H1 (cell line): ENCODE results near the gene GLMP. TPM values are rescaled to one million over a fixed set of nuclear protein-coding genes. Genes with fewer than 3 reads are reported as not detected.

Source experiments
- CTCF ChIA-PET: fragments of 300-600 bp; sonication (Branson Sonifier 250); formaldehyde crosslinking; loops from one replicate; lab custom pipeline; 2021; ENCODE audit not compliant: partially characterized antibody; lab: Charles Lee
- POLR2A ChIA-PET: fragments of 300-600 bp; sonication (Branson Sonifier 250); formaldehyde crosslinking; loops from one replicate; lab custom pipeline; 2021; ENCODE audit warnings: inconsistent platforms; ENCODE audit not compliant: partially characterized antibody; lab: Charles Lee
- DNase-seq, 2 experiments: peaks; one replicate each; pipeline versions ENCODE4 v3.0.0 to v3.0.0-alpha.2; 2010 to 2022; ENCODE audit warnings: low spot score in 2 of 2, low read depth in 1 of 2, mixed read lengths in 1 of 2
- FAIRE-seq: peaks from 2 replicates; lab custom pipeline; 2011; peaks lifted over from hg19 to GRCh38; lab: Jason Lieb, UNC
- H2AFZ ChIP-seq: 2 replicates; pipeline ENCODE4 v1.8.1; 2012; ENCODE audit warnings: low read length, inconsistent platforms
- H2AK5ac ChIP-seq: 2 replicates; pipeline ENCODE4 v1.6.1; 2013; ENCODE audit warnings: low read depth, low read length
- H2BK120ac ChIP-seq: replicated peaks from 2 replicates; pipeline ENCODE3; 2013; ENCODE audit warnings: low read depth, low read length, inconsistent platforms
- H2BK12ac ChIP-seq: 2 replicates; pipeline ENCODE4 v1.6.1; 2013; ENCODE audit warnings: low read depth, low read length
- H2BK15ac ChIP-seq: 2 replicates; pipeline ENCODE4 v1.6.1; 2013; ENCODE audit warnings: low read length
- H2BK20ac ChIP-seq: 2 replicates; pipeline ENCODE4 v1.6.1; 2013; ENCODE audit warnings: low read length
- H2BK5ac ChIP-seq: 2 replicates; pipeline ENCODE4 v1.6.1; 2013; ENCODE audit warnings: low read depth, low read length
- H3K14ac ChIP-seq: 2 replicates; pipeline ENCODE4 v1.6.1; 2013; ENCODE audit warnings: inconsistent platforms; ENCODE audit not compliant: insufficient read length
- H3K18ac ChIP-seq: 2 replicates; pipeline ENCODE4 v1.6.1; 2013; ENCODE audit warnings: low read length; ENCODE audit errors: extremely low read depth
- H3K23ac ChIP-seq: 2 replicates; pipeline ENCODE4 v1.6.1; 2013; ENCODE audit warnings: inconsistent platforms; ENCODE audit not compliant: insufficient read length
- H3K23me2 ChIP-seq: 2 replicates; pipeline ENCODE4 v1.6.1; 2013; ENCODE audit warnings: low read depth, low read length
- H3K27ac ChIP-seq: 2 replicates; pipeline ENCODE4 v1.6.1; 2011; ENCODE audit warnings: low read depth, low read length, inconsistent platforms
- H3K27me3 ChIP-seq, 4 experiments: replicated peaks in 1 of 4; 1 replicate in 1 of 4; 2 replicates in 3 of 4; pipeline versions ENCODE4 v1.6.1 to v1.8.1; 2011 to 2013; ENCODE audit warnings: low read length in 3 of 4, mild to moderate bottlenecking in 3 of 4, inconsistent platforms in 2 of 4, mixed read lengths in 2 of 4, moderate library complexity in 1 of 4; ENCODE audit not compliant: control insufficient read depth in 3 of 4, insufficient read depth in 3 of 4; ENCODE audit errors: extremely low read depth in 1 of 4
- H3K36me3 ChIP-seq, 4 experiments: 2 replicates each; pipeline versions ENCODE4 v1.6.1 to v1.8.1; 2011 to 2013; ENCODE audit warnings: mild to moderate bottlenecking in 4 of 4, low read length in 3 of 4, moderate library complexity in 2 of 4, control low read depth in 1 of 4, inconsistent platforms in 1 of 4; ENCODE audit not compliant: insufficient read depth in 4 of 4, control insufficient read depth in 2 of 4
- H3K4ac ChIP-seq: replicated peaks from 2 replicates; pipeline ENCODE3; 2013; ENCODE audit warnings: low read length, low read depth, mixed read lengths, inconsistent platforms; ENCODE audit not compliant: insufficient read length
- H3K4me1 ChIP-seq, 4 experiments: replicated peaks in 1 of 4; 1 replicate in 1 of 4; 2 replicates in 3 of 4; pipeline versions ENCODE4 v1.6.1 to v1.8.1; 2011 to 2013; ENCODE audit warnings: low read length in 3 of 4, inconsistent platforms in 2 of 4, mixed read lengths in 1 of 4; ENCODE audit not compliant: insufficient read depth in 4 of 4, control insufficient read depth in 3 of 4
- H3K4me2 ChIP-seq, 2 experiments: 2 replicates each; pipeline versions ENCODE4 v1.6.1 to v1.8.1; 2011 to 2013; ENCODE audit warnings: low read depth in 2 of 2, low read length in 2 of 2, control low read depth in 1 of 2, inconsistent platforms in 1 of 2, mild to moderate bottlenecking in 1 of 2; ENCODE audit not compliant: insufficient read depth in 1 of 2
- H3K4me3 ChIP-seq, 4 experiments: fragments of 200-600, 300-600 bp in 1 of 4; sonication (generic), shearing (Covaris generic), sonication (Bioruptor Twin) in 1 of 4; 2 replicates each; pipeline versions ENCODE4 v1.5.1 to v1.8.1; 2011 to 2016; ENCODE audit warnings: low read length in 4 of 4, low read depth in 3 of 4, control low read depth in 2 of 4, inconsistent platforms in 2 of 4, mild to moderate bottlenecking in 2 of 4, mixed read lengths in 1 of 4, moderate library complexity in 1 of 4; ENCODE audit not compliant: insufficient read depth in 2 of 4; ENCODE audit errors: extremely low read depth in 1 of 4
- H3K56ac ChIP-seq: replicated peaks from 2 replicates; pipeline ENCODE3; 2013; ENCODE audit warnings: low read depth, mild to moderate bottlenecking, mixed read lengths, low read length, inconsistent platforms; ENCODE audit not compliant: insufficient read length
- H3K79me1 ChIP-seq: 2 replicates; pipeline ENCODE4 v1.6.1; 2013; ENCODE audit warnings: low read depth, low read length, control low read depth
- H3K79me2 ChIP-seq, 2 experiments: 2 replicates each; pipeline versions ENCODE4 v1.6.1 to v1.8.1; 2012 to 2013; ENCODE audit warnings: low read length in 2 of 2, mild to moderate bottlenecking in 2 of 2, inconsistent platforms in 1 of 2; ENCODE audit not compliant: insufficient read depth in 2 of 2, control insufficient read depth in 1 of 2
- H3K9ac ChIP-seq, 4 experiments: replicated peaks in 1 of 4; 1 replicate in 1 of 4; 2 replicates in 3 of 4; pipeline versions ENCODE4 v1.6.1 to v1.8.1; 2011 to 2013; ENCODE audit warnings: low read depth in 3 of 4, low read length in 3 of 4, control low read depth in 2 of 4, mild to moderate bottlenecking in 2 of 4, moderate library complexity in 2 of 4, inconsistent platforms in 1 of 4; ENCODE audit errors: extremely low read depth in 1 of 4
- H3K9me3 ChIP-seq, 2 experiments: 2 replicates each; pipeline versions ENCODE4 v1.6.1 to v1.8.1; 2012 to 2013; ENCODE audit warnings: mild to moderate bottlenecking in 2 of 2, moderate library complexity in 2 of 2, control low read depth in 1 of 2, inconsistent platforms in 1 of 2, low read depth in 1 of 2, low read length in 1 of 2, mixed read lengths in 1 of 2; ENCODE audit not compliant: insufficient read depth in 2 of 2
- H4K20me1 ChIP-seq, 2 experiments: replicated peaks in 1 of 2; 2 replicates each; pipeline versions ENCODE3 to v1.8.1; 2011 to 2013; ENCODE audit warnings: inconsistent platforms in 2 of 2, low read length in 2 of 2, mild to moderate bottlenecking in 1 of 2; ENCODE audit not compliant: insufficient read depth in 2 of 2, control insufficient read depth in 1 of 2
- H4K5ac ChIP-seq: 2 replicates; pipeline ENCODE4 v1.6.1; 2013; ENCODE audit warnings: low read length, low read depth, mixed read lengths, inconsistent platforms; ENCODE audit not compliant: insufficient read length
- H4K8ac ChIP-seq: 2 replicates; pipeline ENCODE4 v1.8.0; 2013; ENCODE audit warnings: mild to moderate bottlenecking, moderate library complexity, low read length, inconsistent platforms; ENCODE audit not compliant: insufficient read depth; ENCODE audit errors: extremely low read depth
- H4K91ac ChIP-seq: replicated peaks from 2 replicates; pipeline ENCODE3; 2013; ENCODE audit warnings: low read length, mixed read lengths, inconsistent platforms; ENCODE audit not compliant: insufficient read length
- CREB1 ChIP-seq: IDR thresholded peaks from 2 replicates; pipeline ENCODE4 v1.6.1; 2012; ENCODE audit warnings: inconsistent platforms
- CTCF ChIP-seq, 3 experiments: IDR thresholded peaks; 1 replicate in 2 of 3; 2 replicates in 1 of 3; pipeline versions ENCODE4 v1.5.1 to v1.6.1; 2011; ENCODE audit warnings: low read length in 3 of 3, mild to moderate bottlenecking in 3 of 3, inconsistent platforms in 2 of 3, low read depth in 1 of 3, moderate library complexity in 1 of 3; ENCODE audit not compliant: insufficient read depth in 1 of 3; ENCODE audit errors: control extremely low read depth in 1 of 3
- GABPA ChIP-seq: IDR thresholded peaks from 2 replicates; pipeline ENCODE4 v1.6.1; 2011; ENCODE audit warnings: mild to moderate bottlenecking, low read length, moderate library complexity, borderline replicate concordance; ENCODE audit not compliant: insufficient read depth
- GTF2F1 ChIP-seq: IDR thresholded peaks from 2 replicates; pipeline ENCODE4 v1.6.1; 2012; ENCODE audit warnings: low read depth, low read length, improper control_type of control experiment, borderline replicate concordance
- NRF1 ChIP-seq: IDR thresholded peaks from 2 replicates; pipeline ENCODE4 v1.6.1; 2011; ENCODE audit warnings: mild to moderate bottlenecking, low read depth, low read length, improper control_type of control experiment
- PHF8 ChIP-seq: fragments of 200-600 bp; sonication (generic); conservative IDR thresholded peaks from 2 replicates; pipeline ENCODE4 v1.7.1; 2012; ENCODE audit warnings: low read depth, mild to moderate bottlenecking, inconsistent platforms, low read length, moderate library complexity
- RFX5 ChIP-seq: IDR thresholded peaks from 2 replicates; pipeline ENCODE4 v1.6.1; 2011; ENCODE audit warnings: low read depth, low read length, improper control_type of control experiment, borderline replicate concordance
- RNF2 ChIP-seq: fragments of 200-900, 300-1000 bp; sonication (generic); IDR thresholded peaks from 2 replicates; pipeline ENCODE4 v1.7.1; 2016; ENCODE audit warnings: borderline replicate concordance, low read depth, mild to moderate bottlenecking, antibody characterized with exemption, low read length; ENCODE audit not compliant: poor library complexity, severe bottlenecking; ENCODE audit errors: missing control alignments
- SRF ChIP-seq: IDR thresholded peaks from 2 replicates; pipeline ENCODE4 v1.6.1; 2011; ENCODE audit warnings: mild to moderate bottlenecking, low read depth, low read length, moderate library complexity
- polyA plus RNA-seq, 7 experiments: library from polyadenylated mRNA; depleted of rRNA in 3 of 7; stranded (reverse) in 5 of 7; unstranded in 2 of 7; fragments of >200 nt in 5 of 7; fragments of 200-250 nt in 2 of 7; gene quantifications; 1 replicate in 5 of 7; 2 replicates in 1 of 7; 4 replicates in 1 of 7; pipeline versions ENCODE4 v1.2.1 to v1.2.3, GENCODE V29; 2011 to 2013; ENCODE audit warnings: missing spikeins in 2 of 7, mixed read lengths in 2 of 7
- total RNA-seq: library from RNA; stranded (reverse); fragmentation: NEBNext Ultra II Directional; extraction: Animal tissue kit (Norgen Biotek cat#: 25700); gene quantifications from 2 replicates; pipeline ENCODE4 v1.2.1, GENCODE V29; 2021
- TF ChIP-seq, protein P1 (sequence below): IDR thresholded peaks from 2 replicates; pipeline ENCODE4 v1.6.1; 2011; ENCODE audit warnings: low read length, improper control_type of control experiment

Gene GLMP
- total and polyA plus RNA-seq, 2 of the 8 experiments (the other 6 are each of a cell fraction or from before 2014, with no cell fraction given) = 48.1 to 59.5 TPM

DNA sequence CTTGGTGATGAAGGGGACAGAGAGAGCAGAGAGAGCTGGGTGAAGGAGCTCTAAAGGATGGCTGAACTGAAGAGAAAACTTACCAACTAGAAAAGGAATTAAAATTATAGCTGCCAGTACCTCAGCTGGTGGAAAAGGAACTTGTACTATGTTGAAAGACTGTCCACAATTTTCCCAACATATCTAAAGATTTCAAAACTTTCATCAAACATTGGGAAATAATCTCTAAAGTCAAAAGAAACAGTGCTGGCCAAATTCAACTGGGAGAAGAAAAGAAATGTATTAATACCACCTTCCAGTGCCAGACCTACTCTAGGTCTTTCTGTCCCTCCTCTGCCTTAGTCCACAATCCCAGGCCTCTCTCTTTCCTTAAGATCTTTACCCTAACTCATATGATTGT, 18.9 kb downstream of the GLMP start:
- no peak overlapping the region for H2AFZ ChIP-seq
- H3K4me3 ChIP-seq = no peak overlapping the region
- no peak overlapping the region for H3K56ac ChIP-seq
- H2AK5ac ChIP-seq = no peak overlapping the region
- ChIA-PET POLR2A (interaction anchor here (1.2 to 17.4 kb wide), 4 partner anchors 15 to 25 kb away, joined by 3 to 221 read pairs (median 4); partner anchors contain the start of genes GLMP and VHLL), CTCF (interaction anchor here (1.3 to 1.9 kb wide), 3 partner anchors 12 to 135 kb away, joined by 4 to 9 read pairs (median 5); no protein-coding TSS in a partner anchor)
- FAIRE-seq (no peak), DNase-seq (no peak)
- peaks cover 43 to 76% (median 70%) of the 10 kb centered on the region in 4 experiments for H3K36me3 ChIP-seq
- H3K23ac ChIP-seq = no peak overlapping the region
- H3K4me1 ChIP-seq = peaks cover 0 to 4% (median 1%) of the 10 kb centered on the region in 4 experiments; a peak in 2 of 7 replicates
- no peak overlapping the region for H3K4ac ChIP-seq
- no peak overlapping the region for H3K14ac ChIP-seq
- no peak overlapping the region for H2BK120ac ChIP-seq
- H2BK20ac ChIP-seq = no peak overlapping the region
- H4K91ac ChIP-seq = no peak overlapping the region
- H4K20me1 ChIP-seq = peaks cover 5 to 22% of the 10 kb centered on the region in 2 experiments
- H3K9me3 ChIP-seq = no peaks in the 10 kb centered on the region
- H3K27me3 ChIP-seq = no peaks in the 10 kb centered on the region
- H3K4me2 ChIP-seq = no peak overlapping the region
- H2BK5ac ChIP-seq = no peak overlapping the region
- no peak overlapping the region for H2BK15ac ChIP-seq
- H3K23me2 ChIP-seq = peaks cover 1% of the 10 kb centered on the region; the same call in 1 of the 2 replicates
- H3K79me1 ChIP-seq = peaks cover 10% of the 10 kb centered on the region
- H4K5ac ChIP-seq = no peak overlapping the region
- no peak overlapping the region for H3K9ac ChIP-seq
- no peak overlapping the region for H2BK12ac ChIP-seq
- no peak overlapping the region for H3K27ac ChIP-seq
- H4K8ac ChIP-seq = no peak overlapping the region; the same call in 1 of the 2 replicates
- H3K79me2 ChIP-seq = peaks cover 19 to 30% of the 10 kb centered on the region in 2 experiments
- H3K18ac ChIP-seq = no peak overlapping the region
- TF ChIP-seq RFX5 (no peak), PHF8 (no peak), RNF2 (no peak), CTCF (IDR thresholded peaks at IDR 0.05; ENCODE audit: control extremely low read depth in 1 of 3, insufficient read depth in 1 of 3, low read depth in 1 of 3, low read length in 3 of 3) (no peak), NRF1 (no peak), GTF2F1 (no peak), GABPA (no peak), CREB1 (no peak), SRF (no peak)
- TF ChIP-seq, protein P1, sequence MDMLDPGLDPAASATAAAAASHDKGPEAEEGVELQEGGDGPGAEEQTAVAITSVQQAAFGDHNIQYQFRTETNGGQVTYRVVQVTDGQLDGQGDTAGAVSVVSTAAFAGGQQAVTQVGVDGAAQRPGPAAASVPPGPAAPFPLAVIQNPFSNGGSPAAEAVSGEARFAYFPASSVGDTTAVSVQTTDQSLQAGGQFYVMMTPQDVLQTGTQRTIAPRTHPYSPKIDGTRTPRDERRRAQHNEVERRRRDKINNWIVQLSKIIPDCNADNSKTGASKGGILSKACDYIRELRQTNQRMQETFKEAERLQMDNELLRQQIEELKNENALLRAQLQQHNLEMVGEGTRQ = no peak
